ENCODE measurements around the gene VRK2. TPM values are rescaled to one million over a fixed set of nuclear protein-coding genes. Genes with fewer than 3 reads are reported as not detected.
"Not testable (repeated sequence)": the region's sequence is repeated elsewhere in the genome, so short reads cannot be mapped to it uniquely, and the experiment has no call there.

VRK2 gene
- total and polyA plus RNA-seq, 12 donors, result 8.4 to 31.0 (median 26.5) TPM

DNA sequence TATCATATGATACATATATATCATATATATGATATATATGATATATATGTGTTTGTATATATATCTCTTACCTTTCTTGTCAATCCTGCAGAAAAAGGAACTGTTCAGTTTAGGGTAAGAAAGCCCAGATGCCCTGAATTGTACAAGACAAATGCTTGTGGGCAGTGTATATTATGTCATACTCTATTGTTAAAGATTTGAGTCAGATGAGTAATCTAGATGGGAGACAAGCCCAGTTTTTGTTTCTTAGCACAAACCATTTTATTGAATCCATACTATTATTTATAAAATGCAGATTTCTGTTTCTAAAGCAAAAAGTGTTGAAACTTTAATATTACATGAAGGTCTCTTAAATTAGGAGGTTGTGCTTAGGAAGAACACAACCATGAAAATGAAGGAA lies 90.6 kb downstream of the VRK2 start:
- peaks cover 0 to 51% (median 0%) of the 10 kb centered on the region in 9 donors for H3K36me3 ChIP-seq
- intact Hi-C loops (cut with DNase I), result loop anchor here in 1 of 10 donors (2.0 to 10.0 kb wide), 2 partner anchors 90 to 308 kb away; partner anchors contain the start of gene VRK2
- no peak for TF ChIP-seq CTCF (IDR thresholded peaks at IDR 0.05)
- no peak overlapping the region for H3K4me3 ChIP-seq
- peaks cover 0 to 18% (median 11%) of the 10 kb centered on the region in 9 donors for H3K4me1 ChIP-seq
- DNase-seq (no peak), ATAC-seq (peak in 2 of 8 donors; percentile 61 to 62)
- H3K9me3 ChIP-seq, result no peaks in the 10 kb centered on the region
- no peak overlapping the region for H3K27ac ChIP-seq
- H3K27me3 ChIP-seq, result no peaks in the 10 kb centered on the region

DNA sequence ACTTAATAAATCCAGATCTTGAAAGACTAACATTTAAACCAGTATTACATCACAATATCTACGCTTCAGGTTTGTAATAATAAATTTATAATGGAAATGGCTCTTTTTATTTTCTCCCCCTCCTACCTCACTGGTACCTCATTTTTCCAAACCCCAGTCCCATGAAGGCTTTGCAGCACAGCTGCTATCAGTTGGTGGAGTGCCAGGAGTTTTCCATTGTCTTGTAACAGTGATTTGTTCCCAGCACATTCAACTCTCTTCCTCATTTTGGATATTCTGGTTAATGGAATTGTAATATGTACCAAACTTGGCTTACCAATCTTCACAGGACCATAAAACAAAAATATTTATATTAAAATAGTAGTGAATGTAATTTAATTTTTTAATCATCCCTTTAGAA lies 91.2 kb downstream of the VRK2 start:
- H3K36me3 ChIP-seq, result peaks cover 0 to 47% (median 0%) of the 10 kb centered on the region in 9 donors
- WGBS, 2 donors, result 81 to 90% methylated on average over 1 of the region's 1 CpG
- H3K27me3 ChIP-seq, result no peaks in the 10 kb centered on the region
- no peak overlapping the region for H3K4me3 ChIP-seq
- DNase-seq (peak in 1 of 2 donors; percentile 71), ATAC-seq (peak in 4 of 8 donors; percentile 52 to 85 (median 65))
- peaks cover 0 to 18% (median 11%) of the 10 kb centered on the region in 9 donors for H3K4me1 ChIP-seq
- no peak for TF ChIP-seq CTCF (IDR thresholded peaks at IDR 0.05)
- peak overlapping the region in 3 of 10 donors; percentile 15 to 34 (median 28) for H3K27ac ChIP-seq
- H3K9me3 ChIP-seq, result no peaks in the 10 kb centered on the region
- intact Hi-C loops (cut with DNase I), result loop anchor here in 1 of 10 donors (2.0 to 10.0 kb wide), 2 partner anchors 91 to 307 kb away; partner anchors contain the start of gene VRK2

- Histone ChIP-seq H3K9me3 (no peaks in the 10 kb centered on the region), H3K27ac (peak overlapping the region in 3 of 10 donors; percentile 15 to 34 (median 28)), H3K4me3 (no peak overlapping the region), H3K27me3 (no peaks in the 10 kb centered on the region), H3K4me1 (peaks cover 0 to 18% (median 11%) of the 10 kb centered on the region in 9 donors), H3K36me3 (peaks cover 0 to 52% (median 0%) of the 10 kb centered on the region in 9 donors)
- DNase-seq, result no peak
- no peak for ATAC-seq
- 76 to 84% methylated on average over 3 of the region's 3 CpGs for WGBS, 2 donors
- no peak for TF ChIP-seq CTCF (IDR thresholded peaks at IDR 0.05)
- intact Hi-C loops (cut with DNase I), result loop anchor here in 1 of 10 donors (10.0 kb wide), 1 partner anchor 306 kb away; no protein-coding TSS in a partner anchor
These were observed 91.9 kb downstream of the VRK2 start for GRCh38 chr2:58138396-58139030.

- Histone ChIP-seq H3K4me1 (peaks cover 0 to 18% (median 11%) of the 10 kb centered on the region in 9 donors), H3K4me3 (no peak overlapping the region), H3K9me3 (no peaks in the 10 kb centered on the region), H3K36me3 (peaks cover 0 to 52% (median 0%) of the 10 kb centered on the region in 9 donors), H3K27ac (no peak overlapping the region), H3K27me3 (no peaks in the 10 kb centered on the region)
- DNase-seq (no peak), ATAC-seq (no peak)
- intact Hi-C loops (cut with DNase I), result no loop called here
- 85 to 88% methylated on average over 3 of the region's 3 CpGs for WGBS, 2 donors
- TF ChIP-seq CTCF (IDR thresholded peaks at IDR 0.05), result no peak
These were observed 94.0 kb downstream of the VRK2 start for GRCh38 chr2:58140508-58141072.

DNA sequence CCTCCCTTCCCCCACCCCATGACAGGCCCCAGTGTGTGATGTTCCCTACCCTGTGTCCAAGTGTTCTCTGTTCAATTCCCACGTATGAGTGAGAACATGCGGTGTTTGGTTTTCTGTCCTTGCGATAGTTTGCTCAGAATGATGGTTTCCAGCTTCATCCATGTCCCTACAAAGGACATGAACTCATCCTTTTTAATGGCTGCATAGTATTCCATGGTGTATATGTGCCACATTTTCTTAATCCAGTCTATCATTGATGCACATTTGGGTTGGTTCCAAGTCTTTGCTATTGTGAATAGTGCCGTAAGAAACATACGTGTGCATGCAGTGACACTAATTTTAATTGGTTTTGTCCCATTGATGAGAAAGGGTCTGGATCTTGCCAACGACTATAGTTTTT lies 99.2 kb downstream of the VRK2 start:
- H3K27me3 ChIP-seq; ATAC-seq; H3K4me3 ChIP-seq; H3K4me1 ChIP-seq; DNase-seq; H3K27ac ChIP-seq; intact Hi-C loops (cut with DNase I); H3K9me3 ChIP-seq: not testable (repeated sequence)
- H3K36me3 ChIP-seq, result peaks cover 0 to 57% (median under 1%) of the 10 kb centered on the region in 9 donors
- 98% methylated on average over 6 of the region's 6 CpGs for WGBS, 2 donors

Data from heart right ventricle (tissue), 16 donors.